SK-N-SH (cell line): ENCODE measurements around the gene FBXW9. TPM values are rescaled to one million over a fixed set of nuclear protein-coding genes. Genes with fewer than 3 reads are reported as not detected.

Experiments used
- CTCF ChIA-PET: fragments of 300-600, 350-600 bp; formaldehyde crosslinking; extraction: SDS; loops from one replicate; lab custom pipeline; 2021; lab: Yijun Ruan, JAX
- POLR2A ChIA-PET: fragments of 350-600 bp; sonication (Branson Sonifier 250); formaldehyde crosslinking; extraction: SDS; loops from one replicate; lab custom pipeline; 2020; ENCODE audit warnings: antibody characterized with exemption, inconsistent platforms; lab: Yijun Ruan, JAX
- DNase-seq: peaks from one replicate; pipeline ENCODE4 v3.0.0; 2012
- H2AFZ ChIP-seq: fragments of 200-600 bp; sonication (generic); 2 replicates; pipeline ENCODE4 v1.8.1; 2016; ENCODE audit warnings: antibody characterized with exemption, mild to moderate bottlenecking, low read depth
- H3F3A ChIP-seq: fragments of 200-600 bp; sonication (generic); replicated peaks from 2 replicates; pipeline ENCODE3; 2016; ENCODE audit warnings: antibody characterized with exemption, mild to moderate bottlenecking; ENCODE audit not compliant: insufficient read depth
- H3K27ac ChIP-seq, 2 experiments: fragments of 200-500 bp in 1 of 2; fragments of 200-600 bp in 1 of 2; sonication (Bioruptor generic) in 1 of 2; sonication (generic), shearing (Covaris generic) in 1 of 2; 2 replicates each; pipeline versions ENCODE4 v1.5.1 to v1.6.1; 2014 to 2016; ENCODE audit warnings: low read depth in 2 of 2, inconsistent platforms in 1 of 2, low read length in 1 of 2, mild to moderate bottlenecking in 1 of 2, mixed read lengths in 1 of 2
- H3K27me3 ChIP-seq: fragments of 200-600 bp; sonication (generic), shearing (Covaris generic); 2 replicates; pipeline ENCODE4 v1.6.1; 2016; ENCODE audit warnings: mixed run types; ENCODE audit not compliant: insufficient read depth
- H3K36me3 ChIP-seq, 2 experiments: fragments of 200-500 bp in 1 of 2; fragments of 200-600 bp in 1 of 2; sonication (Bioruptor generic) in 1 of 2; sonication (generic) in 1 of 2; replicated peaks in 1 of 2; 2 replicates each; pipeline versions ENCODE3 to v1.5.1; 2014 to 2016; ENCODE audit warnings: low read length in 1 of 2, mild to moderate bottlenecking in 1 of 2; ENCODE audit not compliant: insufficient read depth in 2 of 2, control insufficient read depth in 1 of 2
- H3K4me1 ChIP-seq, 2 experiments: fragments of 200-500 bp in 1 of 2; fragments of 200-600 bp in 1 of 2; sonication (Bioruptor generic) in 1 of 2; sonication (generic), shearing (Covaris generic) in 1 of 2; 2 replicates each; pipeline versions ENCODE4 v1.5.1 to v1.6.1; 2014 to 2016; ENCODE audit warnings: low read depth in 1 of 2, low read length in 1 of 2, mixed run types in 1 of 2; ENCODE audit not compliant: insufficient read depth in 2 of 2, control insufficient read depth in 1 of 2
- H3K4me2 ChIP-seq: fragments of 200-600 bp; sonication (generic), shearing (Covaris generic); 2 replicates; pipeline ENCODE4 v1.6.1; 2017; ENCODE audit warnings: mixed run types
- H3K4me3 ChIP-seq, 2 experiments: fragments of 200-500 bp in 1 of 2; fragments of 200-600 bp in 1 of 2; sonication (Bioruptor generic) in 1 of 2; sonication (generic), shearing (Covaris generic) in 1 of 2; 2 replicates each; pipeline versions ENCODE4 v1.5.1 to v1.8.1; 2014 to 2016; ENCODE audit warnings: low read depth in 2 of 2, inconsistent platforms in 1 of 2, low read length in 1 of 2, mild to moderate bottlenecking in 1 of 2, mixed read lengths in 1 of 2, moderate library complexity in 1 of 2
- H3K79me2 ChIP-seq: fragments of 200-600 bp; sonication (generic); 2 replicates; pipeline ENCODE4 v1.8.1; 2017; ENCODE audit warnings: mild to moderate bottlenecking; ENCODE audit not compliant: insufficient read depth
- H3K9ac ChIP-seq: fragments of 200-600 bp; sonication (generic); 2 replicates; pipeline ENCODE4 v1.6.1; 2017; ENCODE audit warnings: mixed run types
- H3K9me2 ChIP-seq: fragments of 200-600 bp; sonication (generic); 2 replicates; pipeline ENCODE4 v1.6.1; 2017; ENCODE audit warnings: mixed run types
- H3K9me3 ChIP-seq: fragments of 200-600 bp; sonication (generic); 2 replicates; pipeline ENCODE4 v1.6.1; 2017; ENCODE audit warnings: mixed run types, mild to moderate bottlenecking, moderate library complexity
- H4K20me1 ChIP-seq: fragments of 200-600 bp; sonication (generic); 2 replicates; pipeline ENCODE4 v1.6.1; 2017; ENCODE audit warnings: mild to moderate bottlenecking, mixed run types; ENCODE audit not compliant: insufficient read depth
- EZH2phosphoT487 ChIP-seq: fragments of 200-600 bp; sonication (generic); IDR thresholded peaks from 2 replicates; pipeline ENCODE4 v1.6.1; 2017; ENCODE audit warnings: low read depth, mixed run types, mild to moderate bottlenecking, antibody characterized with exemption, moderate library complexity, borderline replicate concordance
- FOSL2 ChIP-seq: IDR thresholded peaks from 2 replicates; pipeline ENCODE4 v1.4.0; 2012; ENCODE audit warnings: low read depth, mild to moderate bottlenecking, moderate library complexity, borderline replicate concordance
- FOXM1 ChIP-seq: IDR thresholded peaks from 2 replicates; pipeline ENCODE4 v1.4.0; 2012; ENCODE audit warnings: low read depth, mild to moderate bottlenecking
- GATA2 ChIP-seq: sonication (generic); formaldehyde crosslinking; IDR thresholded peaks from 2 replicates; pipeline ENCODE4 v1.5.0; 2020; ENCODE audit warnings: mild to moderate bottlenecking, missing genetic modification reagents
- IRF3 ChIP-seq: fragments of 150-350 bp; IDR thresholded peaks from 2 replicates; pipeline ENCODE4 v1.6.1; 2016; ENCODE audit warnings: mild to moderate bottlenecking, low read depth, low read length
- MEF2A ChIP-seq: IDR thresholded peaks from 2 replicates; pipeline ENCODE4 v1.4.0; 2012; ENCODE audit warnings: low read depth, borderline replicate concordance
- MXI1 ChIP-seq: IDR thresholded peaks from 2 replicates; pipeline ENCODE4 v1.6.1; 2012; ENCODE audit warnings: mild to moderate bottlenecking, low read depth, low read length, improper control_type of control experiment
- NFIC ChIP-seq: IDR thresholded peaks from 2 replicates; pipeline ENCODE4 v1.4.0; 2012; ENCODE audit warnings: borderline replicate concordance
- SIN3A ChIP-seq: IDR thresholded peaks from 2 replicates; pipeline ENCODE4 v1.6.1; 2012; ENCODE audit warnings: low read depth, mild to moderate bottlenecking, low read length, moderate library complexity, borderline replicate concordance
- SMC3 ChIP-seq: IDR thresholded peaks from 2 replicates; pipeline ENCODE4 v1.6.1; 2012; ENCODE audit warnings: low read depth, low read length, improper control_type of control experiment
- TAF1 ChIP-seq: IDR thresholded peaks from 2 replicates; pipeline ENCODE4 v1.6.1; 2012; ENCODE audit warnings: low read depth, mild to moderate bottlenecking, low read length, moderate library complexity, borderline replicate concordance
- TEAD4 ChIP-seq: IDR thresholded peaks from 2 replicates; pipeline ENCODE4 v1.4.0; 2012; ENCODE audit warnings: mild to moderate bottlenecking, borderline replicate concordance; ENCODE audit not compliant: insufficient read depth
- USF2 ChIP-seq: fragments of 150-350 bp; IDR thresholded peaks from 2 replicates; pipeline ENCODE4 v1.6.1; 2017; ENCODE audit warnings: antibody characterized with exemption, low read length, low read depth, borderline replicate concordance
- ZBTB33 ChIP-seq: IDR thresholded peaks from 2 replicates; pipeline ENCODE4 v1.4.0; 2012; ENCODE audit warnings: low read depth, borderline replicate concordance
- WGBS: methylation state at CpG from one replicate; pipeline ENCODE4 v1.1.6; 2017; ENCODE audit warnings: low lambda C conversion rate; 5-methylcytosine and 5-hydroxymethylcytosine counted together
- polyA plus RNA-seq, 3 experiments: library from polyadenylated mRNA; depleted of rRNA; stranded (reverse); fragments of >200 nt; gene quantifications; 2 replicates each; pipeline ENCODE4 v1.2.3, GENCODE V29; 2012

The FBXW9 gene
- polyA plus RNA-seq, 1 of the 3 experiments (the other 2 are of a cell fraction): 26.6 TPM

GRCh38 chr19:12665281-12665573 lies 31.2 kb downstream of the FBXW9 start:
- Histone ChIP-seq H3F3A (peaks cover 14% of the 10 kb centered on the region), H3K9me2 (no peaks in the 10 kb centered on the region), H3K27me3 (no peaks in the 10 kb centered on the region), H3K4me2 (no peak overlapping the region), H3K79me2 (peaks cover 42% of the 10 kb centered on the region), H3K36me3 (peaks cover 11 to 14% of the 10 kb centered on the region in 2 experiments), H3K4me3 (no peak overlapping the region), H4K20me1 (no peaks in the 10 kb centered on the region), H3K4me1 (peaks cover 0 to 29% of the 10 kb centered on the region in 2 experiments; a peak in 1 of 4 replicates), H2AFZ (no peak overlapping the region), H3K27ac (no peak overlapping the region), H3K9me3 (no peaks in the 10 kb centered on the region), H3K9ac (no peak overlapping the region)
- no peak for DNase-seq
- TF ChIP-seq FOXM1 (no peak), NFIC (no peak), SMC3 (no peak), IRF3 (no peak), GATA2 (CRISPR knock-in tag) (no peak), USF2 (no peak), SIN3A (no peak), FOSL2 (no peak), EZH2phosphoT487 (no peak), MEF2A (no peak), TEAD4 (no peak), MXI1 (no peak), TAF1 (no peak), ZBTB33 (no peak)
- POLR2A ChIA-PET: no interaction called here
- 97% methylated on average over 10 of the region's 10 CpGs for WGBS
- CTCF ChIA-PET: interaction anchor here (1.5 to 3.1 kb wide), 2 partner anchors 11 to 25 kb away, joined by 9 to 12 read pairs; no protein-coding TSS in a partner anchor
